ENCODE measurements around the gene KRTAP4-7.

- TF ChIP-seq CTCF (IDR thresholded peaks at IDR 0.05; ENCODE audit: low read depth, low read length) = no peak
- TF ChIP-seq EZH2phosphoT487 (IDR thresholded peaks at IDR 0.05; ENCODE audit: low read depth) = no peak
Measured at GRCh38 chr17:41125064-41125463, 41.1 kb downstream of the KRTAP4-7 start.
